A673 (cell line): ENCODE results near the gene DHX15. TPM values are rescaled to one million over a fixed set of nuclear protein-coding genes. Genes with fewer than 3 reads are reported as not detected.

Source experiments
- Bru-seq: library from RNA; stranded (reverse); fragments of 400-500 nt; gene quantifications from one replicate; lab custom pipeline; 2021; lab: Mats Ljungman, UMichigan
- BruChase-seq, 2 experiments: library from RNA; stranded (reverse); fragments of 400-500 nt; gene quantifications; one replicate each; lab custom pipeline; 2021; lab: Mats Ljungman, UMichigan
- BruUV-seq: library from RNA; stranded (reverse); fragments of 400-500 nt; replicated peaks from 2 replicates; lab custom pipeline; 2021; lab: Mats Ljungman, UMichigan
- CTCF ChIA-PET: fragments of 300-600 bp; sonication (Branson Sonifier 250); formaldehyde crosslinking; loops from one replicate; lab custom pipeline; 2022; ENCODE audit warnings: antibody characterized with exemption; lab: Charles Lee
- POLR2A ChIA-PET: fragments of 300-600 bp; sonication (Branson Sonifier 250); formaldehyde crosslinking; loops from one replicate; lab custom pipeline; 2022; ENCODE audit warnings: antibody characterized with exemption; ENCODE audit not compliant: low non-redundant PET; lab: Charles Lee
- DNase-seq: peaks from one replicate; pipeline ENCODE4 v3.0.0-alpha.2; 2015; ENCODE audit warnings: low spot score
- H3K27ac ChIP-seq: fragments of 200-600 bp; sonication (generic); 2 replicates; pipeline ENCODE4 v1.5.1; 2016; ENCODE audit warnings: mixed run types, low read depth, mild to moderate bottlenecking, mixed read lengths, antibody characterized with exemption, low read length; ENCODE audit not compliant: poor library complexity, severe bottlenecking
- H3K27me3 ChIP-seq: fragments of 200-600 bp; sonication (generic); replicated peaks from 2 replicates; pipeline ENCODE4 v1.6.1; 2017; ENCODE audit warnings: mixed run types, low read depth, mild to moderate bottlenecking, mixed read lengths, antibody characterized with exemption, low read length; ENCODE audit not compliant: insufficient read depth, poor library complexity
- H3K36me3 ChIP-seq: fragments of 200-600 bp; sonication (generic); 2 replicates; pipeline ENCODE4 v1.6.1; 2016; ENCODE audit warnings: mixed run types, mild to moderate bottlenecking, mixed read lengths, antibody characterized with exemption, low read length; ENCODE audit not compliant: insufficient read depth, poor library complexity, severe bottlenecking
- H3K4me1 ChIP-seq: fragments of 200-600 bp; sonication (generic); 2 replicates; pipeline ENCODE4 v1.6.1; 2017; ENCODE audit warnings: mixed run types, mild to moderate bottlenecking, mixed read lengths, antibody characterized with exemption, low read length; ENCODE audit not compliant: insufficient read depth, poor library complexity, severe bottlenecking
- H3K4me3 ChIP-seq: fragments of 200-600 bp; sonication (generic); 2 replicates; pipeline ENCODE4 v1.5.1; 2016; ENCODE audit warnings: low read depth, mixed run types, mild to moderate bottlenecking, mixed read lengths, low read length; ENCODE audit not compliant: poor library complexity, severe bottlenecking
- H3K9me3 ChIP-seq: fragments of 200-600 bp; sonication (generic); 2 replicates; pipeline ENCODE4 v1.6.1; 2016; ENCODE audit warnings: mixed run types, low read depth, mild to moderate bottlenecking, mixed read lengths, antibody characterized with exemption, low read length; ENCODE audit not compliant: poor library complexity, severe bottlenecking
- EZH2 ChIP-seq: fragments of 200-600 bp; sonication (generic); IDR thresholded peaks from 2 replicates; pipeline ENCODE4 v1.6.1; 2017; ENCODE audit warnings: borderline replicate concordance, low read depth, mild to moderate bottlenecking, mixed read lengths, antibody characterized with exemption, low read length; ENCODE audit not compliant: poor library complexity, severe bottlenecking
- intact Hi-C: fragments of 100-400 bp; cut with micrococcal nuclease; formaldehyde crosslinking; loops from one replicate; pipeline ENCODE4 v1.10.0; 2022; ENCODE audit not compliant: unreplicated experiment
- long read RNA-seq: library from polyadenylated mRNA; stranded (forward); transcript quantifications from one replicate; pipeline ENCODE4 v2.0.0, GENCODE V29; 2022
- total RNA-seq: library from RNA; stranded (reverse); gene quantifications from 2 replicates; pipeline ENCODE4 v1.2.3, GENCODE V29; 2021
- TF ChIP-seq, protein P1 (sequence below): fragments of 300-800, 200-600 bp; sonication (generic); conservative IDR thresholded peaks from 2 replicates; pipeline ENCODE4 v1.5.1; 2017; ENCODE audit warnings: low read depth, mild to moderate bottlenecking, antibody characterized with exemption, low read length, moderate library complexity, mixed read lengths

The DHX15 gene
- total RNA-seq (201 and 229 TPM in 2 replicates), Bru-seq, nascent RNA (percentile 98 among the genes with signal in this experiment), BruChase-seq, experiment 1, labeled RNA remaining after a 2-hour chase (percentile 96 among the genes with signal in this experiment), BruChase-seq, experiment 2, labeled RNA remaining after a 6-hour chase (percentile 96 among the genes with signal in this experiment)
- long read RNA-seq, transcript DHX15-201 (14 exons, 2,994 nt), result major isoform, 232 of 302 reads
- long read RNA-seq, partial matches to known transcripts, result 34 of 302 reads
- long read RNA-seq, other reads (novel, unspliced or antisense), result 31 of 302 reads

DNA sequence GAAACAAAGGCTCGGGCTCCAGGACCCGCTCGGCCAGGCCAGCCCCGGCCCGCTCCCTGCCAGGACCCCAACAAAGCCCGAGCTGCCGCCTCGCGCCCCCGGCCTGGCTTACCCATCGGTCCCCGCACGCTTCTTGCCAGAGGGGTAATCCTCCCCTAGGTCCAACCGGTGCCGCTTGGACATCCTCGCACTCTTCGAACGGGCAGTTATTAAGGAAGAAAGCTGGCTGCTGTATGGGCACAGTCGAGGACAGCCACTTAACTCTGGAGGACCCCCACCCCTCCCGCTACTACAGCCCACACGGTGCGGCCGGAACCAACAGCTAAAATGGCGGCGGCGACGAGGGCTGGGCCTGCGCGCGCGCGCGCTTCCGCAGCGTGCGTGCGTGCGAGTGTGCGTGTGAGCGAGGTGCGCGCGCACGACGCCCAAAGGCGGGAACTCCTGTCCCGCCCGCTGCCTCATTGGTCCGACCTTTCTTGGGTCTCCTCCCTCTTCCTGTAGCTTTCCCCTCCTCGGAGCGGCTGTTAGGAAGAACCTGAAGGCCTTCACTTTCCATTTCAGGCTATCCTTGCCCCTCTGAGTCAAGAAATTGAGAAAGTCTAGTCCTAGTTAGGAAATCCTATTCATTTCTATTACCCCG is at the start of gene DHX15:
TSS of gene DHX15 (minus strand) at position 344 of the 640 bp plus-strand sequence. CDS start at position 183, 161 bp downstream.
- BruUV-seq, result no TSS peak
- peak within 1 kb of the TSS; percentile 99 for H3K27ac ChIP-seq
- no peaks in the 10 kb centered on the region for H3K9me3 ChIP-seq
- peaks cover 5% of the 10 kb centered on the region for H3K4me1 ChIP-seq
- intact Hi-C loops, result loop anchor here (10.0 kb wide), 1 partner anchor 190 kb away; no protein-coding TSS in a partner anchor
- ChIA-PET CTCF (no interaction called here), POLR2A (no interaction called here)
- peak within 1 kb of the TSS; percentile 99 for H3K4me3 ChIP-seq
- TF ChIP-seq, protein P1, sequence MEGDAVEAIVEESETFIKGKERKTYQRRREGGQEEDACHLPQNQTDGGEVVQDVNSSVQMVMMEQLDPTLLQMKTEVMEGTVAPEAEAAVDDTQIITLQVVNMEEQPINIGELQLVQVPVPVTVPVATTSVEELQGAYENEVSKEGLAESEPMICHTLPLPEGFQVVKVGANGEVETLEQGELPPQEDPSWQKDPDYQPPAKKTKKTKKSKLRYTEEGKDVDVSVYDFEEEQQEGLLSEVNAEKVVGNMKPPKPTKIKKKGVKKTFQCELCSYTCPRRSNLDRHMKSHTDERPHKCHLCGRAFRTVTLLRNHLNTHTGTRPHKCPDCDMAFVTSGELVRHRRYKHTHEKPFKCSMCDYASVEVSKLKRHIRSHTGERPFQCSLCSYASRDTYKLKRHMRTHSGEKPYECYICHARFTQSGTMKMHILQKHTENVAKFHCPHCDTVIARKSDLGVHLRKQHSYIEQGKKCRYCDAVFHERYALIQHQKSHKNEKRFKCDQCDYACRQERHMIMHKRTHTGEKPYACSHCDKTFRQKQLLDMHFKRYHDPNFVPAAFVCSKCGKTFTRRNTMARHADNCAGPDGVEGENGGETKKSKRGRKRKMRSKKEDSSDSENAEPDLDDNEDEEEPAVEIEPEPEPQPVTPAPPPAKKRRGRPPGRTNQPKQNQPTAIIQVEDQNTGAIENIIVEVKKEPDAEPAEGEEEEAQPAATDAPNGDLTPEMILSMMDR, result no peak
- TF ChIP-seq EZH2, result no peak
- peak; percentile 97 for DNase-seq
- H3K36me3 ChIP-seq, result peaks cover 12% of the 10 kb centered on the region
- no peaks in the 10 kb centered on the region for H3K27me3 ChIP-seq

GRCh38 chr4:24632011-24632410 is 47.7 kb upstream of the DHX15 start:
- Histone ChIP-seq H3K27me3 (peaks cover 13% of the 10 kb centered on the region), H3K36me3 (no peaks in the 10 kb centered on the region), H3K27ac (no peak overlapping the region), H3K9me3 (no peaks in the 10 kb centered on the region), H3K4me1 (no peaks in the 10 kb centered on the region), H3K4me3 (no peak overlapping the region)
- ChIA-PET CTCF (no interaction called here), POLR2A (no interaction called here)
- DNase-seq, result no peak
- BruUV-seq, result no TSS peak
- intact Hi-C loops, result no loop called here
- no peak for TF ChIP-seq EZH2
- TF ChIP-seq, protein P1, result no peak

DNA sequence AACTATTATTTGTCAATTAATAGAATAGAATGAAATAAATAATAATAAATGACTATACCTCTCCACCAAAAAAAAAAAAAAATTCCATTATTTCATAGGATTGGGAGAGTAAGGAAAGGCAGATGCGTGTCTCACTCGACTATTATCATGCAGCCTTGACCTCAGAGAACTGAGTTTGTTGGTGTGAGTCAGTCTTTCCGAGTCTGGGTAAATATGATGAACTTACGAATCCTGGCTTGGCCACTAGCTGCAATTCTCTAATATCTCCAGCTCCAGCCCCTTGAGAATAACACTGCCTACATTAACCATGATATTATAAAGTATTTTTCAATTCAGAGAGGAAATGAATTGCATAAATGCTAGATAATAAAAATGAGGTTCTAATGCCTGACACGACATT is 46.6 kb upstream of the DHX15 start:
- no peak for TF ChIP-seq EZH2
- TF ChIP-seq, protein P1, result no peak
- no TSS peak for BruUV-seq
- ChIA-PET POLR2A (no interaction called here), CTCF (no interaction called here)
- Histone ChIP-seq H3K4me1 (no peaks in the 10 kb centered on the region), H3K36me3 (no peaks in the 10 kb centered on the region), H3K9me3 (no peaks in the 10 kb centered on the region), H3K4me3 (no peak overlapping the region), H3K27me3 (peaks cover 13% of the 10 kb centered on the region), H3K27ac (no peak overlapping the region)
- intact Hi-C loops, result no loop called here
- peak; percentile 17 for DNase-seq
